GM10266 (cell line): Measurements from ENCODE around the gene LPAR1.

Experiments
- DNase-seq: peaks from one replicate; pipeline ENCODE4 v3.0.0; 2012; ENCODE audit errors: extremely low spot score
- TF ChIP-seq, protein P1 (sequence below): IDR thresholded peaks from 2 replicates; pipeline ENCODE4 v1.5.1; 2012; ENCODE audit warnings: mild to moderate bottlenecking, low read depth; ENCODE audit not compliant: control insufficient read depth, insufficient read depth; ENCODE audit errors: missing control alignments

LPAR1 gene

GRCh38 chr9:110842986-110843385 lies 195.3 kb downstream of the LPAR1 start:
- DNase-seq: no peak
- TF ChIP-seq, protein P1, sequence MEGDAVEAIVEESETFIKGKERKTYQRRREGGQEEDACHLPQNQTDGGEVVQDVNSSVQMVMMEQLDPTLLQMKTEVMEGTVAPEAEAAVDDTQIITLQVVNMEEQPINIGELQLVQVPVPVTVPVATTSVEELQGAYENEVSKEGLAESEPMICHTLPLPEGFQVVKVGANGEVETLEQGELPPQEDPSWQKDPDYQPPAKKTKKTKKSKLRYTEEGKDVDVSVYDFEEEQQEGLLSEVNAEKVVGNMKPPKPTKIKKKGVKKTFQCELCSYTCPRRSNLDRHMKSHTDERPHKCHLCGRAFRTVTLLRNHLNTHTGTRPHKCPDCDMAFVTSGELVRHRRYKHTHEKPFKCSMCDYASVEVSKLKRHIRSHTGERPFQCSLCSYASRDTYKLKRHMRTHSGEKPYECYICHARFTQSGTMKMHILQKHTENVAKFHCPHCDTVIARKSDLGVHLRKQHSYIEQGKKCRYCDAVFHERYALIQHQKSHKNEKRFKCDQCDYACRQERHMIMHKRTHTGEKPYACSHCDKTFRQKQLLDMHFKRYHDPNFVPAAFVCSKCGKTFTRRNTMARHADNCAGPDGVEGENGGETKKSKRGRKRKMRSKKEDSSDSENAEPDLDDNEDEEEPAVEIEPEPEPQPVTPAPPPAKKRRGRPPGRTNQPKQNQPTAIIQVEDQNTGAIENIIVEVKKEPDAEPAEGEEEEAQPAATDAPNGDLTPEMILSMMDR: no peak

DNA sequence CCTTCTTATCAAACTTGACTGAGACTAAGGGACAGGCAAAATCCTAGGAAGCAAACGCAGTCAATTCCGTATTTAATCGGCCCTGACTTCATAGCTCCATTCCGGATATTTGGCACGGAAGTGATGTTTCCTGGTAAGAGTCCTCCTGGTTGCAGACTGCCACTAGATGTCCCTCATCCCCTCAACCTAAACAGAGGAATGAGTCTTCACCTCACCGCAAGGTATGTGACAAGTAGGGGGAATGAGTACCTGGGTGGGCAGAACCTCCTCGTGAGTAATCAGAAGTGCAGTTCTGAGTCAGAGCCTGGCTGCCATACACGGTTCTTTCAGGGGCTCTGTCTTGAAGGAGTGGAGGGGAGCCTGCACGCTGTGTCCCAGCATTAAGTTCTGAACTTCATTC lies 196.1 kb downstream of the LPAR1 start:
- no peak for DNase-seq

DNA sequence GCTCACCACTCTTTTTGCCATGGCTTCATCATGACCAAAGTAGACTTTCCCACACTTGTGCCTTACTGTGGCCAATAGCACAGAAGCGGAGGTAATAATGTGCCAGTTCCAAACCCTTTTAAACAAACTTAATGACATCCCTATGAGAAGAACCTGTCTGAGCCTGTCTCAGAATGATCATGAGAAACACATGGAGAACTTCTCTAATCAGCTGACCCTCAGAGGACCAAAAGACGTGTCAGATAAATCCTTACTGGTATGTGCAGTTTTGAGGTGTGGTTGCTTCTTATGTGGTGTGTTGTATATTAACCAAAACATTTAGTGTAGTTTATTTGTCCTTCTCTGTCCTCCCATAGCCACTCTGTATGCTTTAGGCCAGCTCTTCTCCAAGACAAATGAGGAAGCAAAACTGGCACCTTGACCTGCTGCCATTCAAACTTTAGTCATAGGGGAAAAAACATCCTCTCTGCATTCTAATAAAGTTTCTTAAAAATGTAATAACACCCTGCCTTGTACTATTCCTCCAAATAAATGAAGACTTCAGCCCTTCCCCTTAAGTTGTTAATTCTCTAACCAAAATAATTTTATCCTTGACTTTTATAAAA lies 200.8 kb downstream of the LPAR1 start:
- DNase-seq: no peak
- TF ChIP-seq, protein P1: no peak

More for the DNA sequence above, 196.1 kb downstream of the LPAR1 start:
- TF ChIP-seq, protein P1: no peak

GRCh38 chr9:110835859-110836271 lies 202.4 kb downstream of the LPAR1 start:
- no peak for DNase-seq
- TF ChIP-seq, protein P1: no peak

DNA sequence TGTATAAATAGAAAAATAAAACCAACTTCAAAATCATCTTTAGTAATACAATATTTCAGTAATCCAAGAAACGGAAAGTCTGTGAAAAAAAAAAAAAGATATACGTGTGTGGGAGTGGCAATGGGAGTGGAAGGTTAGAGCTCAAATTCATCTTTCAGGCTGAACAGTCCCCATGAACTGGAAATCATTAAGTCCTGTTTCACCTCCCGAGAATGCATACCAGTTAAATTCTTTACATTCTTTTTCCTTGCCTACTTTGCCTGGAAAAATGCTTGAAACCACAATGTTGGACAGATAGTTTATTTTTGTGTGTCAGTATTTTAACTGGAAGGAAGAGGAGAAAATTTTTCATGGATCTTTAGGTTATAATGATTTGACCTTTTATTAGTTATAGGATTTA lies 202.9 kb downstream of the LPAR1 start:
- TF ChIP-seq, protein P1: no peak
- no peak for DNase-seq

GRCh38 chr9:110832926-110833325 lies 205.3 kb downstream of the LPAR1 start:
- no peak for DNase-seq
- TF ChIP-seq, protein P1: no peak

GRCh38 chr9:110830495-110830894 lies 207.8 kb downstream of the LPAR1 start:
- TF ChIP-seq, protein P1: no peak

More at GRCh38 chr9:110830495-110830894, 207.8 kb downstream of the LPAR1 start:
- no peak for DNase-seq
